ENCODE measurements around the gene CORO2A.

DNA sequence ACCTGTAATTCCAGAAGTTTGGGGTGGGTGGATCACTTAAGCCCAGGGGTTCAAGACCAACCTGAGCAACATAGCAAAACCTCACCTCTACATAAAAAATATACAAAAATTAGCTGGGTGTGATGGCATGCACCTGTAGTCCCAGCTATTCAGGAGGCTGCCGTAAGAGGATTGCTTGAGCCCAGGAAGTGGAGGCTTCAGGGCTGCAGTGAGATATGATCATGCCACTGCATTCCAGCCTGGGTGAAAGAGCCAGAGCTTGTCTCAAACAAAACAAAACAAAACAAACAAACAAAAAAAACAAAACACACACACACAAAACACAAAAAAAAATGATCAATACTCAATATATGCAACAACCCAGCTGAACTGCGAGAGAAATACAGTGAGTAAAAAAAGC, 44.0 kb downstream of the CORO2A start:
- TF ChIP-seq CTCF (conservative IDR thresholded peaks at IDR 0.05) (no peak), ZFX (IDR thresholded peaks at IDR 0.05) (no peak)
